OCI-LY3 (cell line): Measurements from ENCODE around the gene SIAH2.

Source experiments
- EZH2phosphoT487 ChIP-seq: fragments of 200-600 bp; shearing (Covaris generic); IDR thresholded peaks from 2 replicates; pipeline ENCODE4 v1.6.1; 2018; ENCODE audit warnings: antibody characterized with exemption, mixed run types, low read depth
- TF ChIP-seq, protein P1 (sequence below): fragments of 200-600, 300-600 bp; sonication (generic); IDR thresholded peaks from 2 replicates; pipeline ENCODE4 v1.5.1; 2014; ENCODE audit warnings: antibody characterized with exemption, low read length, low read depth

DNA sequence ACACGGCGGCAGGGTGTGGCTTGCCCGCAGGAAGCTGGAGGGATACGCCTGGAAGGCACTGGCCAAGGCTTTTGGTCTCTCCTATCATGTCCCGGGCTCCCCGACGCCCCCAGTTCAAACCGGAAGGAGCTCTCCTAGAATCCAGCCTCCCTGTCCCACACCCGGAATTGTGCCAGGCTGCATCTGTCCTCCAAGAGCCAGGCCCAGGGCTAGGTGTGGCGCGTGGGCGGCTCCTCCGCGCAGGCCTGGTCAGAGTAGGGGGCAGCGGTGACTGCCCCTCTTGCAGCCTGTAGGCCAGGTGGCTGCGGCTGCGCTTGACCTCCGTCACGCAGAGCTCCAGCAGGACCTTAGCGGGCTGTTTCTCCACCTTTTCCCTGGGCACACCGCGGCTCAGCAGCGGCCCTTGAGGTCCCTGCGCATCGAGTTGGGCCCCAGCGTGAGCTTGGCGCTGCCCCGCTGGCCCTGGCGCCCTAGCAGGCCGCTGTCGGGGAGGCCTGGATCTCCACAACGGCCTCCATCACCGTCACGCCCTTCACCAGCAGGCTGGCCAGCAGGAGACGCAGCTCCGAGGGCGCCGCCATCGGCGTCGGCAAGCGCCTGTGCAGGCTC lies 15.9 kb upstream of the SIAH2 start:
- TF ChIP-seq, protein P1, sequence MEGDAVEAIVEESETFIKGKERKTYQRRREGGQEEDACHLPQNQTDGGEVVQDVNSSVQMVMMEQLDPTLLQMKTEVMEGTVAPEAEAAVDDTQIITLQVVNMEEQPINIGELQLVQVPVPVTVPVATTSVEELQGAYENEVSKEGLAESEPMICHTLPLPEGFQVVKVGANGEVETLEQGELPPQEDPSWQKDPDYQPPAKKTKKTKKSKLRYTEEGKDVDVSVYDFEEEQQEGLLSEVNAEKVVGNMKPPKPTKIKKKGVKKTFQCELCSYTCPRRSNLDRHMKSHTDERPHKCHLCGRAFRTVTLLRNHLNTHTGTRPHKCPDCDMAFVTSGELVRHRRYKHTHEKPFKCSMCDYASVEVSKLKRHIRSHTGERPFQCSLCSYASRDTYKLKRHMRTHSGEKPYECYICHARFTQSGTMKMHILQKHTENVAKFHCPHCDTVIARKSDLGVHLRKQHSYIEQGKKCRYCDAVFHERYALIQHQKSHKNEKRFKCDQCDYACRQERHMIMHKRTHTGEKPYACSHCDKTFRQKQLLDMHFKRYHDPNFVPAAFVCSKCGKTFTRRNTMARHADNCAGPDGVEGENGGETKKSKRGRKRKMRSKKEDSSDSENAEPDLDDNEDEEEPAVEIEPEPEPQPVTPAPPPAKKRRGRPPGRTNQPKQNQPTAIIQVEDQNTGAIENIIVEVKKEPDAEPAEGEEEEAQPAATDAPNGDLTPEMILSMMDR: no peak
- TF ChIP-seq EZH2phosphoT487: no peak
